Lung microvascular endothelial cell (primary cell): ENCODE results near the gene CD96. TPM values are rescaled to one million over a fixed set of nuclear protein-coding genes. Genes with fewer than 3 reads are reported as not detected.
A peak's percentile ranks its signal among the peaks of the same experiment; 100 is the strongest.
"Not testable (repeated sequence)": the region's sequence is repeated elsewhere in the genome, so short reads cannot be mapped to it uniquely, and the experiment has no call there.

ENCODE experiments used
- DNase-seq, 2 donors: peaks; one replicate each; pipeline versions ENCODE4 v3.0.0 to v3.0.0-alpha.2; 2010; ENCODE audit warnings: low read depth in 2 of 2
- total RNA-seq: library from RNA; depleted of rRNA; stranded (reverse); fragments of >200 nt; gene quantifications from 2 replicates; pipeline ENCODE4 v1.2.1, GENCODE V29; 2014

The CD96 gene
- total RNA-seq, 1 donor from 2014 or later: not detected

- not testable (repeated sequence) for DNase-seq
Observed at GRCh38 chr3:111561902-111562301, 19.9 kb downstream of the CD96 start.

GRCh38 chr3:111566844-111567243 is 24.8 kb downstream of the CD96 start:
- DNase-seq: no peak

- no peak for DNase-seq
Observed at GRCh38 chr3:111568355-111568754, 26.4 kb downstream of the CD96 start.

- DNase-seq: no peak
Observed at GRCh38 chr3:111568911-111569310, 26.9 kb downstream of the CD96 start.

GRCh38 chr3:111570404-111571030 is 28.5 kb downstream of the CD96 start:
- DNase-seq: no peak

- DNase-seq: no peak
Observed at GRCh38 chr3:111571282-111571681, 29.3 kb downstream of the CD96 start.

GRCh38 chr3:111571907-111572460 is 30.0 kb downstream of the CD96 start:
- DNase-seq: no peak

- DNase-seq: no peak
Observed at GRCh38 chr3:111577113-111577512, 35.1 kb downstream of the CD96 start.

GRCh38 chr3:111577798-111578685 is 36.0 kb downstream of the CD96 start:
- DNase-seq: peak; percentile 59 to 61

GRCh38 chr3:111578867-111579266 is 36.9 kb downstream of the CD96 start:
- DNase-seq: no peak

GRCh38 chr3:111579495-111579894 is 37.5 kb downstream of the CD96 start:
- no peak for DNase-seq

- DNase-seq: no peak
Observed at GRCh38 chr3:111581403-111582119, 39.6 kb downstream of the CD96 start.

- DNase-seq: no peak
Observed at GRCh38 chr3:111582120-111582474, 40.1 kb downstream of the CD96 start.

GRCh38 chr3:111584744-111585143 is 42.7 kb downstream of the CD96 start:
- no peak for DNase-seq

- no peak for DNase-seq
Observed at GRCh38 chr3:111585217-111585616, 43.2 kb downstream of the CD96 start.

GRCh38 chr3:111588527-111588926 is 46.5 kb downstream of the CD96 start:
- DNase-seq: no peak

- no peak for DNase-seq
Observed at GRCh38 chr3:111589303-111590142, 47.5 kb downstream of the CD96 start.

- no peak for DNase-seq
Observed at GRCh38 chr3:111590143-111590491, 48.1 kb downstream of the CD96 start.

- DNase-seq: no peak
Observed at GRCh38 chr3:111591555-111591954, 49.6 kb downstream of the CD96 start.

GRCh38 chr3:111592143-111592542 is 50.1 kb downstream of the CD96 start:
- no peak for DNase-seq

- no peak for DNase-seq
Observed at GRCh38 chr3:111592936-111593335, 50.9 kb downstream of the CD96 start.
